Measurements from ENCODE around the gene GLP2R.
"Not testable (repeated sequence)": the region's sequence is repeated elsewhere in the genome, so short reads cannot be mapped to it uniquely, and the experiment has no call there.

The GLP2R gene

DNA sequence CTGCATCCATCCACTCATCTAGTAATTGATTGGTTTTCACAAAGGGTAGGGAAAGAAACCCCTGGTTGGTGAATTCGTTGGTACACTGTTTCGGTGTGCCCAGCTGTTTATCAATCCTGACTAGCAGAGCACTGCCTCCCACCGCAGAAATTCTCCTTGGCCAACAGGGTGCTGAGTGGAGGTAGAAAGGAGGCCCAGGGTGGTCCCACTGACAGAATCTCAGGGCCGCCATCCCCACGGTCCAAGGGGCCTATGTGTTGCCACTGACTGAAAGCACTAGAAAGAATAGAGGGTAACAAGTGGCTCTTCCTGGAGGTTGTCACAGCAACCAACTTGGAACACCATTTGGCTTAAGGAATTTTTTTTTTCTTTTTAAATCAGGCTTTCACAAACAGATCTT, 87.8 kb downstream of the GLP2R start:
- no peak for TF ChIP-seq BHLHE40 (IDR thresholded peaks at IDR 0.05; ENCODE audit: borderline replicate concordance)
- TF ChIP-seq CTBP1 (IDR thresholded peaks at IDR 0.05; ENCODE audit: borderline replicate concordance) = no peak
- TF ChIP-seq NFRKB (IDR thresholded peaks at IDR 0.05) = no peak
- TF ChIP-seq FOXK2 (IDR thresholded peaks at IDR 0.05) = no peak
- no peak for TF ChIP-seq PKNOX1 (IDR thresholded peaks at IDR 0.05)
- TF ChIP-seq SUZ12 (IDR thresholded peaks at IDR 0.05) = no peak
- TF ChIP-seq FOXM1 (IDR thresholded peaks at IDR 0.05; ENCODE audit: borderline replicate concordance) = no peak
- no peak for TF ChIP-seq TARDBP (IDR thresholded peaks at IDR 0.05)
- no peak for TF ChIP-seq ELF4 (IDR thresholded peaks at IDR 0.05)
- TF ChIP-seq SP1 (IDR thresholded peaks at IDR 0.05) = no peak
- no peak for TF ChIP-seq HDGF (IDR thresholded peaks at IDR 0.05; ENCODE audit: borderline replicate concordance)
- TF ChIP-seq FOXA1 (IDR thresholded peaks at IDR 0.05) = no peak
- no peak for TF ChIP-seq ZNF384 (IDR thresholded peaks at IDR 0.05)
- no peak for TF ChIP-seq ARNT (IDR thresholded peaks at IDR 0.05)
- TF ChIP-seq LEF1 (IDR thresholded peaks at IDR 0.05; ENCODE audit: borderline replicate concordance) = no peak
- no peak for TF ChIP-seq L3MBTL2 (conservative IDR thresholded peaks at IDR 0.05)
- POLR2A ChIA-PET = no interaction called here
- no peak for DNase-seq (ENCODE audit: extremely low spot score)
- CTCF ChIA-PET = no interaction called here

GRCh38 chr17:9916108-9916507, 90.4 kb downstream of the GLP2R start:
- DNase-seq (ENCODE audit: extremely low spot score) = no peak
- TF ChIP-seq FOXA1 (IDR thresholded peaks at IDR 0.05) (no peak), L3MBTL2 (conservative IDR thresholded peaks at IDR 0.05) (no peak), NFRKB (IDR thresholded peaks at IDR 0.05) (no peak), SP1 (IDR thresholded peaks at IDR 0.05) (no peak), HDGF (IDR thresholded peaks at IDR 0.05; ENCODE audit: borderline replicate concordance) (no peak), CTBP1 (IDR thresholded peaks at IDR 0.05; ENCODE audit: borderline replicate concordance) (no peak), FOXK2 (IDR thresholded peaks at IDR 0.05) (no peak), ELF4 (IDR thresholded peaks at IDR 0.05) (no peak), LEF1 (IDR thresholded peaks at IDR 0.05; ENCODE audit: borderline replicate concordance) (no peak)
- POLR2A ChIA-PET = no interaction called here
- CTCF ChIA-PET = no interaction called here

DNA sequence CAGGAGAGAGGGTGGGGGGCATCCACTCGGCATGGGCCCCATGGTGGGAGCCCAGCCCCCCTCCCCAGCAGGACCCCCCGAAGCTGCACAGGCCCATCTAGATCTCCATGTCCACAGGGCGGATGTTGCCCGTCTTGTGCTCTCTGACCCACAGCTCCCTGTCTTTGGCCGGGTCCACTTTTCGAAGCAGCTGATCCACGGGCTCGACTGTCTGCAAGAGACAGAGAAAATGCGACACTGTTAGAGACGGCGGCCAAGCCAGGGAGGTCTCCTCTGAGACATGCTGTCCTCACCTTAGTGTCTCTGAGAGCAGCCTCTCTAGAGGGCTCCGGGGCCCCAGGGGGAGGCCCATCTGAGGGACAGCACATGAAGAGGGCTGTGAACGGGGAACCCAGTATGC, 91.4 kb downstream of the GLP2R start:
- no peak for DNase-seq (ENCODE audit: extremely low spot score)
- ChIA-PET POLR2A (no interaction called here), CTCF (no interaction called here)
- no peak for TF ChIP-seq ZNF384 (IDR thresholded peaks at IDR 0.05)
- no peak for TF ChIP-seq FOXK2 (IDR thresholded peaks at IDR 0.05)
- TF ChIP-seq SP1 (IDR thresholded peaks at IDR 0.05) = no peak

DNA sequence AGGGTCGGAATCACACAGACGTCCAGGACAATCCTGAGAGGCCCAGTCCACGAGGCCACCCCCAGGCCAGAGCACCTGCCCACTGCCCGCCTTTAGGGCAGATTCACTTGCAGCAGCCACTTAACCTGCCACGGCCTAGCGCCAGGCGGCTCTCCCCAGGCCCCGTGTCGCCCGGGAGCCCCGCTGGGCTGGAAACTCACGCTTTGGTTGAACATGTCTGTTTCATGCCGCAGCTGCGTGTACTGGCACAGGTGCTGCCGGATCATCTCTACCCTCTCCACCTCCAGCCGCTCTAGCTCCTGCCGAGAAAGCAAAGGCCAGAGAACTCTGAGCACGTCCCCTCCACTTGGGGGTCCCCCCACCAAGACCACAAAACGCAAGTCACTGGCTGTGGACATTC, 92.1 kb downstream of the GLP2R start:
- ChIA-PET CTCF (no interaction called here), POLR2A (no interaction called here)
- no peak for TF ChIP-seq ELF4 (IDR thresholded peaks at IDR 0.05)
- no peak for TF ChIP-seq ARNT (IDR thresholded peaks at IDR 0.05)
- no peak for TF ChIP-seq ZNF384 (IDR thresholded peaks at IDR 0.05)
- TF ChIP-seq SP1 (IDR thresholded peaks at IDR 0.05) = no peak
- no peak for TF ChIP-seq HDGF (IDR thresholded peaks at IDR 0.05; ENCODE audit: borderline replicate concordance)
- TF ChIP-seq SUZ12 (IDR thresholded peaks at IDR 0.05) = no peak
- no peak for TF ChIP-seq LEF1 (IDR thresholded peaks at IDR 0.05; ENCODE audit: borderline replicate concordance)
- no peak for TF ChIP-seq FOXK2 (IDR thresholded peaks at IDR 0.05)
- no peak for TF ChIP-seq CTBP1 (IDR thresholded peaks at IDR 0.05; ENCODE audit: borderline replicate concordance)
- TF ChIP-seq L3MBTL2 (conservative IDR thresholded peaks at IDR 0.05) = no peak
- no peak for TF ChIP-seq FOXA1 (IDR thresholded peaks at IDR 0.05)
- no peak for TF ChIP-seq FOXM1 (IDR thresholded peaks at IDR 0.05; ENCODE audit: borderline replicate concordance)
- TF ChIP-seq TARDBP (IDR thresholded peaks at IDR 0.05) = no peak
- TF ChIP-seq BHLHE40 (IDR thresholded peaks at IDR 0.05; ENCODE audit: borderline replicate concordance) = no peak
- no peak for TF ChIP-seq NFRKB (IDR thresholded peaks at IDR 0.05)
- TF ChIP-seq PKNOX1 (IDR thresholded peaks at IDR 0.05) = no peak
- no peak for DNase-seq (ENCODE audit: extremely low spot score)

DNA sequence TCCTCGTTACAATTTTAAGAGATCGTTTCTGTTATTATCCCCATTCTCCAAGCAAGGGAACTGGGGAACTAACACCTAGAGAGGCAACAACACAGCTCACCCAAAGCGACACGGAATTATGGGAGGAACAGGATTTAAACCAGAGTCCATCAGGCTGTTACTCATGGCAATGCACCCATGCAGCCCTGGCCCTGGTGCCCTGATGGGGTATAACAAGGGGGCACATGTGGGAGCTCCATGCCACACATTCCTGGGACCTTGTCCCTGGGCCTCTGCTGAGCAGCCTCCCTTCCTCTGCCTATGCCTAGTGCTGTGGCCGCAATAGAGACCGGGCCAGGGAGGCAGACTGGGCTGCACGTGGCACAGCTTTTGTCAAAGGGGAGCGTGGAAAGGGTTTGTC, 92.6 kb downstream of the GLP2R start:
- no peak for DNase-seq (ENCODE audit: extremely low spot score)
- TF ChIP-seq SP1 (IDR thresholded peaks at IDR 0.05) (no peak), FOXM1 (IDR thresholded peaks at IDR 0.05; ENCODE audit: borderline replicate concordance) (no peak), ZNF384 (IDR thresholded peaks at IDR 0.05) (no peak), BHLHE40 (IDR thresholded peaks at IDR 0.05; ENCODE audit: borderline replicate concordance) (no peak), LEF1 (IDR thresholded peaks at IDR 0.05; ENCODE audit: borderline replicate concordance) (no peak), SUZ12 (IDR thresholded peaks at IDR 0.05) (no peak), HDGF (IDR thresholded peaks at IDR 0.05; ENCODE audit: borderline replicate concordance) (no peak), L3MBTL2 (conservative IDR thresholded peaks at IDR 0.05) (no peak), ELF4 (IDR thresholded peaks at IDR 0.05) (no peak)
- ChIA-PET CTCF (no interaction called here), POLR2A (no interaction called here)

GRCh38 chr17:9918804-9919352, 93.2 kb downstream of the GLP2R start:
- POLR2A ChIA-PET = no interaction called here
- CTCF ChIA-PET = no interaction called here
- TF ChIP-seq ZNF384 (IDR thresholded peaks at IDR 0.05) = no peak
- TF ChIP-seq FOXM1 (IDR thresholded peaks at IDR 0.05; ENCODE audit: borderline replicate concordance) = no peak
- no peak for TF ChIP-seq TARDBP (IDR thresholded peaks at IDR 0.05)
- TF ChIP-seq SUZ12 (IDR thresholded peaks at IDR 0.05) = no peak
- TF ChIP-seq FOXK2 (IDR thresholded peaks at IDR 0.05) = no peak
- no peak for TF ChIP-seq PKNOX1 (IDR thresholded peaks at IDR 0.05)
- no peak for TF ChIP-seq ELF4 (IDR thresholded peaks at IDR 0.05)
- no peak for TF ChIP-seq FOXA1 (IDR thresholded peaks at IDR 0.05)
- no peak for TF ChIP-seq BHLHE40 (IDR thresholded peaks at IDR 0.05; ENCODE audit: borderline replicate concordance)
- TF ChIP-seq NFRKB (IDR thresholded peaks at IDR 0.05) = no peak
- DNase-seq (ENCODE audit: extremely low spot score) = no peak

DNA sequence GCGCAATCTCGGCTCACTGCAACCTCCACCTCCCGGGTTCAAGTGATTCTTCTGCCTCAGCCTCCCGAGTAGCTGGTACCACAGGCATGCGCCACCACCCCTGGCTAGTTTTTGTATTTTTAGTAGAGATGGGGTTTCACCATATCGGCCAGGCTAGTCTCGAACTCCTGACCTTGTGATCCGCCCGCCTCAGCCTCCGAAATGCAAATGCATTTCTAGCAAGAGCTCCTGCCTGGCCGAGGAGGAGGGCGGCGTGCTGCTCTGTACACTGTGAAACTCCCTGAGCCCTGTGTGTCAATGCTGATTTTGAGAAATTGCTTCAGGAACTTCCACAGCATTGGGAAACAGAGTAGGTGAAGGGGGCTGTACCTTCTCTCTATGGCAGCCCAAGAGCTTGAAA, 95.5 kb downstream of the GLP2R start:
- CTCF ChIA-PET; DNase-seq (ENCODE audit: extremely low spot score); POLR2A ChIA-PET: not testable (repeated sequence)
